IMR-90 (cell line): Measurements from ENCODE around the gene MUC21. TPM values are rescaled to one million over a fixed set of nuclear protein-coding genes. Genes with fewer than 3 reads are reported as not detected.

Experiments used
- ATAC-seq: fragments of 200-7000 bp; cut with Tn5 transposase; 2 replicates; pipeline ENCODE4 v1.9.1; 2020; ENCODE audit warnings: low read depth, mild to moderate bottlenecking, moderate library complexity
- BruUV-seq: library from RNA; stranded (reverse); fragments of 400-500 nt; replicated peaks from 2 replicates; lab custom pipeline; 2021; lab: Mats Ljungman, UMichigan
- CTCF ChIA-PET: fragments of 300-600 bp; formaldehyde crosslinking; extraction: SDS; loops from one replicate; lab custom pipeline; 2021; ENCODE audit warnings: antibody characterized with exemption; lab: Yijun Ruan, JAX
- POLR2A ChIA-PET: fragments of 300-600 bp; sonication (Branson Sonifier 250); formaldehyde crosslinking; loops from one replicate; lab custom pipeline; 2022; ENCODE audit warnings: antibody characterized with exemption; ENCODE audit not compliant: unreplicated experiment; lab: Charles Lee
- DNase-seq: peaks from one replicate; pipeline ENCODE4 v3.0.0; 2013
- H2AFZ ChIP-seq: replicated peaks from 2 replicates; pipeline ENCODE3; 2013; ENCODE audit warnings: low read length, mild to moderate bottlenecking; ENCODE audit not compliant: poor library complexity
- H2AK5ac ChIP-seq: 2 replicates; pipeline ENCODE4 v1.6.1; 2013; ENCODE audit warnings: low read depth, low read length, inconsistent platforms
- H2AK9ac ChIP-seq: replicated peaks from 2 replicates; pipeline ENCODE3; 2013; ENCODE audit warnings: mild to moderate bottlenecking, low read depth, low read length, moderate library complexity; ENCODE audit not compliant: poor library complexity
- H2BK120ac ChIP-seq: 2 replicates; pipeline ENCODE4 v1.6.1; 2013; ENCODE audit warnings: low read depth, low read length, inconsistent platforms
- H2BK15ac ChIP-seq: 3 replicates; pipeline ENCODE4 v1.6.1; 2013; ENCODE audit warnings: low read depth, low read length, inconsistent platforms
- H2BK20ac ChIP-seq: 2 replicates; pipeline ENCODE4 v1.6.1; 2013; ENCODE audit warnings: low read depth, mild to moderate bottlenecking, inconsistent platforms, low read length, moderate library complexity
- H2BK5ac ChIP-seq: 2 replicates; pipeline ENCODE4 v1.6.1; 2013; ENCODE audit warnings: mild to moderate bottlenecking, low read depth, low read length, inconsistent platforms; ENCODE audit not compliant: poor library complexity, severe bottlenecking
- H3K14ac ChIP-seq: replicated peaks from 2 replicates; pipeline ENCODE4 v1.6.1; 2013; ENCODE audit warnings: low read depth, low read length, inconsistent platforms
- H3K18ac ChIP-seq: 2 replicates; pipeline ENCODE4 v1.6.1; 2013; ENCODE audit warnings: low read depth, low read length, control low read depth
- H3K23ac ChIP-seq: 2 replicates; pipeline ENCODE4 v1.6.1; 2013; ENCODE audit warnings: low read depth, low read length, inconsistent platforms
- H3K27ac ChIP-seq: 2 replicates; pipeline ENCODE4 v1.5.1; 2013; ENCODE audit warnings: mild to moderate bottlenecking, control low read depth, low read length; ENCODE audit not compliant: insufficient read depth
- H3K27me3 ChIP-seq: 2 replicates; pipeline ENCODE4 v1.6.1; 2013; ENCODE audit warnings: low read length; ENCODE audit not compliant: control insufficient read depth, insufficient read depth
- H3K36me3 ChIP-seq: 2 replicates; pipeline ENCODE4 v1.6.1; 2013; ENCODE audit warnings: low read length, mixed read lengths; ENCODE audit not compliant: control insufficient read depth, insufficient read depth
- H3K4ac ChIP-seq: 2 replicates; pipeline ENCODE4 v1.6.1; 2013; ENCODE audit warnings: low read depth, low read length, inconsistent platforms
- H3K4me1 ChIP-seq: 2 replicates; pipeline ENCODE4 v1.6.1; 2013; ENCODE audit warnings: low read length, mixed read lengths; ENCODE audit not compliant: control insufficient read depth, insufficient read depth
- H3K4me2 ChIP-seq: 2 replicates; pipeline ENCODE4 v1.6.1; 2013; ENCODE audit warnings: low read depth, mild to moderate bottlenecking, control low read depth, low read length, moderate library complexity
- H3K4me3 ChIP-seq: 2 replicates; pipeline ENCODE4 v1.5.1; 2013; ENCODE audit warnings: low read depth, mild to moderate bottlenecking, control low read depth, low read length, moderate library complexity; ENCODE audit not compliant: insufficient read depth
- H3K56ac ChIP-seq: 2 replicates; pipeline ENCODE4 v1.6.1; 2013; ENCODE audit warnings: low read length, inconsistent platforms; ENCODE audit not compliant: insufficient read depth; ENCODE audit errors: extremely low read depth
- H3K79me1 ChIP-seq, 2 experiments: 2 replicates each; pipeline ENCODE4 v1.6.1; 2013; ENCODE audit warnings: low read length in 2 of 2, inconsistent platforms in 1 of 2, low read depth in 1 of 2
- H3K9ac ChIP-seq: 2 replicates; pipeline ENCODE4 v1.6.1; 2013; ENCODE audit warnings: low read depth, low read length, control low read depth
- H3K9me1 ChIP-seq: 2 replicates; pipeline ENCODE4 v1.6.1; 2013; ENCODE audit warnings: low read length, inconsistent platforms; ENCODE audit not compliant: insufficient read depth
- H3K9me3 ChIP-seq: 2 replicates; pipeline ENCODE4 v1.6.1; 2013; ENCODE audit warnings: low read length; ENCODE audit not compliant: control insufficient read depth, insufficient read depth
- H4K20me1 ChIP-seq: 2 replicates; pipeline ENCODE4 v1.6.1; 2013; ENCODE audit warnings: low read length, inconsistent platforms; ENCODE audit not compliant: insufficient read depth
- H4K5ac ChIP-seq: 2 replicates; pipeline ENCODE4 v1.6.1; 2013; ENCODE audit warnings: mild to moderate bottlenecking, low read depth, low read length, control low read depth
- H4K8ac ChIP-seq, 2 experiments: 2 replicates each; pipeline ENCODE4 v1.6.1; 2013; ENCODE audit warnings: low read depth in 2 of 2, low read length in 2 of 2, control low read depth in 1 of 2, inconsistent platforms in 1 of 2
- H4K91ac ChIP-seq: 2 replicates; pipeline ENCODE4 v1.6.1; 2013; ENCODE audit warnings: low read depth, low read length, inconsistent platforms; ENCODE audit not compliant: insufficient read depth
- BHLHE40 ChIP-seq: fragments of 150-350 bp; IDR thresholded peaks from 2 replicates; pipeline ENCODE4 v1.6.1; 2016; ENCODE audit warnings: mild to moderate bottlenecking, low read depth, low read length
- MXI1 ChIP-seq: IDR thresholded peaks from 2 replicates; pipeline ENCODE4 v1.6.1; 2012; ENCODE audit warnings: low read depth, mild to moderate bottlenecking, low read length, moderate library complexity, borderline replicate concordance
- RCOR1 ChIP-seq: IDR thresholded peaks from 2 replicates; pipeline ENCODE4 v1.6.1; 2012; ENCODE audit warnings: mild to moderate bottlenecking, low read length, improper control_type of control experiment; ENCODE audit not compliant: insufficient replicate concordance
- WGBS, 2 experiments: methylation state at CpG; one replicate each; pipeline versions ENCODE4 v1.1.5 to v1.1.7; 2013; ENCODE audit warnings: missing lambda C conversion rate in 2 of 2; ENCODE audit not compliant: insufficient read length in 1 of 2; ENCODE audit errors: extremely low coverage in 2 of 2; 5-methylcytosine and 5-hydroxymethylcytosine counted together
- dilution Hi-C: fragments of 300-500 bp; cut with HindIII; formaldehyde crosslinking; loops from one replicate; pipeline ENCODE4 v1.14.3; 2018; ENCODE audit warnings: low sequenced_read_pairs; ENCODE audit not compliant: unreplicated experiment
- in situ Hi-C: fragments of 300-500 bp; cut with MboI; formaldehyde crosslinking; loops from 3 replicates; pipeline ENCODE4 v1.14.3; 2019; ENCODE audit warnings: low sequenced_read_pairs, inconsistent platforms, mixed read lengths
- intact Hi-C: fragments of 100-400 bp; cut with micrococcal nuclease; formaldehyde crosslinking; loops from 2 replicates; pipeline ENCODE4 v1.10.0; 2022
- polyA plus RNA-seq, 3 experiments: library from polyadenylated mRNA; depleted of rRNA; stranded (reverse); fragments of >200 nt; gene quantifications; 2 replicates each; pipeline ENCODE4 v1.2.3, GENCODE V29; 2012; ENCODE audit warnings: low replicate concordance in 1 of 3
- total RNA-seq: library from RNA; depleted of rRNA; stranded (reverse); fragments of >200 nt; gene quantifications from 2 replicates; pipeline ENCODE4 v1.2.3, GENCODE V29; 2012

Gene MUC21
- total and polyA plus RNA-seq, 2 of the 4 experiments (the other 2 are of a cell fraction): not detected

DNA sequence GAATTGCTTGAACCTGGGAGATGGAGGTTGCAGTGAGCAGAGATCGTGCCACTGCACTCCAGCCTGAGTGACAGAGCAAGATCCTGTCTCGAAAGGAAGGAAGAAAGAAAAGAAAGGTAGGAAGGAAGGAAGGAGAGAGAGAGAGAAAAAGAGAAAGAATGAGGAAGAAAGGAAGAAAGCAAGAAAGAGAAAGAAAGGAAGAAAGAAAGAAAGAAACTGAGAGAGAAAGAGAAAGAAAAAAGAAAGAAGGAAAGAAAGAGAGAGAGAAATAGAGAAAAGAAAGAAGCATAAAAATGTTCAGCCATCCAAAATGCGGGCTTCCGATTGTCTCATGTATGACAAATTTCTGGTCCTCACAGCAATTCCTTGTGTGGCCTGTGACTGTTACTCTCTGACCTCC is 49.6 kb downstream of the MUC21 start:
- H2BK20ac ChIP-seq: no peak overlapping the region
- no peak overlapping the region for H3K9ac ChIP-seq
- no peak overlapping the region for H2BK120ac ChIP-seq
- WGBS, 2 experiments: 80% methylated on average over 1 of the region's 4 CpGs; no CpG with 5 or more reads in 1 of the 2 experiments
- no peak overlapping the region for H3K14ac ChIP-seq
- no peak overlapping the region for H3K27ac ChIP-seq
- H3K79me1 ChIP-seq: no peaks in the 10 kb centered on the region
- H3K27me3 ChIP-seq: no peaks in the 10 kb centered on the region; the same call in none of the 2 replicates
- H3K9me3 ChIP-seq: no peaks in the 10 kb centered on the region
- H2AK5ac ChIP-seq: no peak overlapping the region
- dilution Hi-C loops: no loop called here
- ChIA-PET POLR2A (no interaction called here), CTCF (no interaction called here)
- no peak overlapping the region for H3K4ac ChIP-seq
- H2BK15ac ChIP-seq: no peak overlapping the region
- H3K18ac ChIP-seq: no peak overlapping the region
- H4K8ac ChIP-seq: no peak overlapping the region
- ATAC-seq: no peak
- H3K4me1 ChIP-seq: peaks cover 8% of the 10 kb centered on the region
- in situ Hi-C loops: no loop called here
- H3K4me3 ChIP-seq: no peak overlapping the region
- no peaks in the 10 kb centered on the region for H4K20me1 ChIP-seq
- BruUV-seq: no TSS peak
- no peak overlapping the region for H2AFZ ChIP-seq
- no peak for DNase-seq
- TF ChIP-seq RCOR1 (no peak), MXI1 (no peak), BHLHE40 (no peak)
- H3K9me1 ChIP-seq: peaks cover 9% of the 10 kb centered on the region; the same call in 1 of the 2 replicates
- H3K36me3 ChIP-seq: no peaks in the 10 kb centered on the region
- H2AK9ac ChIP-seq: no peak overlapping the region
- H3K23ac ChIP-seq: no peak overlapping the region
- H3K56ac ChIP-seq: no peak overlapping the region
- no peak overlapping the region for H4K91ac ChIP-seq
- intact Hi-C loops: no loop called here
- H3K4me2 ChIP-seq: no peak overlapping the region
- no peak overlapping the region for H2BK5ac ChIP-seq
- H4K5ac ChIP-seq: no peak overlapping the region
